HTERT RPE-1 (cell line): ENCODE results near the gene MSH5.
"Not testable (repeated sequence)": the region's sequence is repeated elsewhere in the genome, so short reads cannot be mapped to it uniquely, and the experiment has no call there.

Experiments
- in situ Hi-C: fragments of 300-500 bp; cut with MboI; formaldehyde crosslinking; loops from 4 replicates; pipeline ENCODE4 v1.14.3; 2020; ENCODE audit warnings: low sequenced_read_pairs

The MSH5 gene

GRCh38 chr6:31739639-31740396 lies at the start of gene MSH5:
Gene MSH5, plus strand, starts transcription at chr6:31740005. Its CDS starts 462 bp downstream, at chr6:31740467.
- in situ Hi-C loops: no loop called here

- in situ Hi-C loops: no loop called here
These were observed 49.4 kb upstream of the MSH5 start for GRCh38 chr6:31690231-31691077.

- in situ Hi-C loops: no loop called here
These were observed 48.7 kb upstream of the MSH5 start for GRCh38 chr6:31691078-31691463.

GRCh38 chr6:31691564-31692108 lies 48.2 kb upstream of the MSH5 start:
- in situ Hi-C loops: no loop called here

GRCh38 chr6:31692353-31692752 lies 47.5 kb upstream of the MSH5 start:
- in situ Hi-C loops: no loop called here

- in situ Hi-C loops: no loop called here
These were observed 46.9 kb upstream of the MSH5 start for GRCh38 chr6:31692886-31693285.

GRCh38 chr6:31693535-31693934 lies 46.3 kb upstream of the MSH5 start:
- in situ Hi-C loops: no loop called here

- in situ Hi-C loops: no loop called here
These were observed 42.2 kb upstream of the MSH5 start for GRCh38 chr6:31697555-31697954.

- in situ Hi-C loops: no loop called here
These were observed 38.9 kb upstream of the MSH5 start for GRCh38 chr6:31700740-31701401.

- in situ Hi-C loops: no loop called here
These were observed 38.0 kb upstream of the MSH5 start for GRCh38 chr6:31701666-31702404.

- in situ Hi-C loops: no loop called here
These were observed 37.4 kb upstream of the MSH5 start for GRCh38 chr6:31702405-31702818.

GRCh38 chr6:31702819-31703716 lies 36.7 kb upstream of the MSH5 start, which contains the start of gene ABHD16A:
Gene ABHD16A, minus strand, starts transcription at chr6:31703324. Its CDS starts 43 bp downstream, at chr6:31703281.
- in situ Hi-C loops: no loop called here

GRCh38 chr6:31705931-31706330 lies 33.9 kb upstream of the MSH5 start:
- in situ Hi-C loops: no loop called here

GRCh38 chr6:31706599-31706998 lies 33.2 kb upstream of the MSH5 start, which contains the start of gene LY6G6F:
Gene LY6G6F, plus strand, starts transcription at chr6:31706866. Its CDS starts 41 bp downstream, at chr6:31706907.
- in situ Hi-C loops: no loop called here

- in situ Hi-C loops: no loop called here
These were observed 32.1 kb upstream of the MSH5 start for GRCh38 chr6:31707701-31708100.

- in situ Hi-C loops: no loop called here
These were observed 31.6 kb upstream of the MSH5 start for GRCh38 chr6:31708224-31708623.

- in situ Hi-C loops: not testable (repeated sequence)
These were observed 30.6 kb upstream of the MSH5 start for GRCh38 chr6:31709157-31709556.

- in situ Hi-C loops: no loop called here
These were observed 29.1 kb upstream of the MSH5 start for GRCh38 chr6:31710523-31711219.

- in situ Hi-C loops: no loop called here
These were observed 28.6 kb upstream of the MSH5 start for GRCh38 chr6:31711233-31711632.
